NCI-H345 (cell line): ENCODE data around the gene ANTXRL.
"Not testable (repeated sequence)": the region's sequence is repeated elsewhere in the genome, so short reads cannot be mapped to it uniquely, and the experiment has no call there.

Experiments
- DNase-seq: peaks from one replicate; lab custom pipeline; 2025; lab: John Stamatoyannopoulos, UW

Gene ANTXRL

DNA sequence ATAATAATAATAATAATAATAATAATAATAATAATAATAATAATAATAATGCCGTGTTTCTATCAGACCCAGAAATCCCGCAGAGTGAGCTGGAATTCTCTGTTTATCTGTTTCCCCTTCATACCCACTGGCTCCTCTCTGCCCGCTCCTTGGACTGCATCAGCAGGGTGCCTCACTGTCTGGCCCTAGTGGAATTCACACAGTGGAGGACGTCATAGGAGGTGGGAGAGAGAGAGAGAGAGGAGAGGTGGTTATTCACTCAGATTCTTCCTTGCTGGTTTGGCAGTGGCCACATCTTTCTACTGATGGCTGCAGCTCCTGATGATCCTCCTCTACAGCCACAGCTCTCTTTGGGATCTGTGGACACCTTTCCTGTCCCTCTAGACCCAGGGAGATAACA lies 78.7 kb downstream of the ANTXRL start:
- not testable (repeated sequence) for DNase-seq

DNA sequence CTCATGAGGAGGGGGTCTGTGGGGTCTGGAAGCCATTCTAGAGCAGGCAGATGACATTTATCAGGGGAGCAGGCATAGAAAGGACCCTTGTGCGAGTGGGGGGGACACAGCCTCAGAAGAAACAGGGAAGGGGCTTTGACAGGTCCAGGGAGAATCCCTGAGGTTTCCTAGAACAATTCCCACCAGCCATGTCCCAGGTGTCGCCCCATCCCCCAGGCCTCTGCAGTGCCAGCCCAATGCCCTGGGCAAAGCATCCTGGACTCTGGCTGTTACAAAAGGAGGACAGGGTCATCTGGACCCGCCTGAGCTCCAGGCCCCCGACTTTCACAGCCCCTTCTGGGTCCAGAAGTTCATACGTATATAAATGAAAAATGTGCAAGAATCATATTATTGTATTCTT lies 80.4 kb downstream of the ANTXRL start:
- DNase-seq = not testable (repeated sequence)

DNA sequence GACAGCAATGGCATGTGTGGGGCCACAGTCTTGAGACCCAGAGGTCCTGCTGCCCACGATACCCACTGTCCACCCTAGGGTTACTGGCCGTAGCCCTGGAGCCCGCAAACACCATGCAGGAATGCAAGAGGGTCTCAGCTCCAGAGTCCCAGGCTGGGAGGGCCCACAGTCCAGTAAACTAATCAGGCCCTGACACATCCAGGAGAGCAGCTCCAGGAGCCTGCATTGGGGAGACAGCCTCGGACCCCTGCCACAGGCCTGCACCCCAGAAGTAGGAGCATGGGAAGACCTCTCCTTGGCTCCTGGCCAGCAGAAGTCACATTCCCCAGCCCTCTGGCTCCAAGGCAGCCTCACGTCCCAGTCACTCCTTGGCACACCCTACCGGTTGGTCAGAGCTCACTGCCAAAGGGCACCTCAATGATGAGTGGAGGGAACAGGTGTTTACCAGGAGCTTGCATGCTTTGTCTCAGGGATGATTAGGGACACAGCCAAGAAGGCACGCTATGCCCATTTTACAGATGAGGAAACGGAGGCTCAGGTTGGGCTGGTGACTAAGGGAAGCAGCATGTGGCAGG lies 81.0 kb downstream of the ANTXRL start:
- not testable (repeated sequence) for DNase-seq

DNA sequence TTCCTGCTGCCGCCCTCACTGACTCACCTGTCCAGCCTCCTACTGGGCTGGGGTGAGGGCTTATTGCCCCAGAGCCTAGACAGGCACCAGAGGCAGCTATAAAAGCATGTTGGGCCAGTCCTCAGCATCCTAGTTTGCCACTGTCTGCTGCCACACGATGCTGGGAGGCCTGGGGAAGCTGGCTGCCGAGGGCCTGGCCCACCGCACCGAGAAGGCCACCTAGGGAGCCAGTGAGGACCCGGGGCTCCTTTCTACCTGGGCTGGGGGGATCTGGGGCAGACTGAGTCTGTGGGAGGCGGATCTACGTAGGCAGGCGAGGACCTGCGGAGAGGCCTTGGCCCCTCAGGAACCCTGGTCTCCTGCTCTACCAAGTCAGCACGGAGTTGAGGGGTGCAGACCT lies 82.2 kb downstream of the ANTXRL start:
- DNase-seq = not testable (repeated sequence)

DNA sequence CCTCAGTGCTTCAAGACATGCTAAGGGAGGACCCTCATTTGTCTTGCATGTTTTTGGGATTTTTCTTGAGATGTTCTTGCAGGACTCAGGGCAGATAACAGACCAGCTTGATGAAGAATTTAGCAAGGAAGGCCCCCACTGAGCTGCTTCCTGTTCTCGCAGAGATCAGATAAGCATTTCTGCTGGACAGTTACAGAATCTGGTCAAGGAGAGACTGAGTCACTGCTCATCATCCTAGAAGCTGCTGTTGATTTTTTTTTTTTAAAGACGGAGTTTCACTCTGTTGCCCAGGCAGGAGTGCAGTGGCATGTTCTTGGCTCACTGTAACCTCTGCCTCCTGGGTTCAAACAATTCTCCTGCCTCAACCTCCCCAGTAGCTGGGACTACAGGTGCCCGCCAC lies 87.6 kb downstream of the ANTXRL start:
- not testable (repeated sequence) for DNase-seq

DNA sequence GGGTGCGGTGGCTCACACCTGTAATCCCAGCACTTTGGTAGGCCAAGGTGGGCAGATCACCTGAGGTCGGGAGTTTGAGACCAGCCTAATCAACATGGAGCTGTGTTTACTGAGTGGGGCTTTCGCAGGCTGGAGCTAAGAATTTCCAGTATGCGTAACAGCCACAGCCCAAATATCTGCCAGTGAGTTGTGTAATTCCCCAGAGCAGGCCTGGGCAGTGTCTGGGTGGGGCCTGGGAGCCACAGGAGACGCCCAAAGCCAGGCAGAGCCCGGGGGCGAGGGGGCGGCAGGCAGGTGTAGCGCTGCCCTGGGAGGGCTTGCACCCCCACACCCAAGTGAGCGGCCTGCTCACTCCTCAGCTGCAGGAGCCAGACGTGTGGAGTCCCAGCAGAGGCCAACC lies 88.6 kb downstream of the ANTXRL start, which contains the start of gene ANXA8L1:
ANXA8L1 (plus strand) TSS at position 371 of the 400 bp plus-strand sequence. CDS start 76 bp downstream, outside the sequence.
- DNase-seq = not testable (repeated sequence)

DNA sequence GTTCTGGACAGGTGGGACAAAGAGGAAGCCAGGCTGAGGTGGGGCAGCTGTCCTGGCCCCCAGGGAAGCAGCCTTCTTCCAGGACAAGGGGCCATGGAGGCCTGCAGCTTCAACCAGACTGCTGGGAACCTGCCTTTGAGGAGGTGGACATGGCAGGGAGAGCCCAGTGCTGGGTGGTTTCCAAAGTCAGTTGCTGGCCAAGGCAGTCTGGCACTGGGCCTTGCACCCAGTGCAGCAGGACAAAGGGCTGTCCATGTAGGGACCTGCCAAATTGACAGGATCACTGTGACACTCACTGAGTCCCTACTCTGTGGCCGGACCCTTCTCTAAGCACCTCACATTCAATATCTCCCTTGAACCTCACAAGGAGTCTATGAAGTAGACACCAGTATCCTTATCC lies 90.2 kb downstream of the ANTXRL start:
- DNase-seq = not testable (repeated sequence)

DNA sequence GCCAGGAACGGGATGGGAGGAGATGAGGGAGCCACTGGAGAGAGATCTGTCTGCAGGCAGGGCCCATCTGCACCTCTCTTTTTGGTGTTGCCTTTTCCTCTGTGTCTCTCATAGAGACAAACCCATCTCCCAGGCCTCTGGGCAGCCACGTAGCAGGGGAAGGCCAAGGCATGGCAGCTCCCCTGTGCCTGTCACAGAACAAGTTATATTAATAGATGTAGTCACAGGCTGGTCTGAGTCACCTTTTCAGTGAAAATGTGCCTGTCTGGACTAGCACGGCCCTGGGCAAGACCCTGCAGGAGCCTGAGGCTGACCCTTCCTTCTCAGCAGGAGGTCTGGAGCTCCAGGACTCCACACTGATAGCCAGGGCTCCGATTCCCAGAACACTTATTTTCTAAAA lies 90.9 kb downstream of the ANTXRL start:
- DNase-seq = not testable (repeated sequence)

DNA sequence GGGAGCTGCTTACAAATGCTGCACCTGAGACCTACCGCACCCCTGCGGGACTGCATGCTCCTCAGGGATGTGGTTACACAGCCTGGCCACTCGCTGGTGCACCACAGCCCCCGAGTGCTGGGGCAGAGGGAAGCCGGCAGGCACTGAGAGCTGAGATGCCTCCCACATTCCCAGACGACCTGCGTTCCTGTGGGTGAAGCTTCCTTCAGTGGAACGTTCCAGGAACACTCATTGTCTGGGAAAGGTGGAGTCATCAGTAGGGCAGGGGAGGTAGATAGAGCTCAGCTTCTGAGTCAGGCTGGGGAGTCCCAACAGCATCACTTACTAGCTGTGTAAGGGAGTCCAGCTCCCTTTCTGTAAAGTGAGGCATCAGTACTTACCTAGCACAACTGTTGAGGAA lies 91.3 kb downstream of the ANTXRL start:
- not testable (repeated sequence) for DNase-seq

DNA sequence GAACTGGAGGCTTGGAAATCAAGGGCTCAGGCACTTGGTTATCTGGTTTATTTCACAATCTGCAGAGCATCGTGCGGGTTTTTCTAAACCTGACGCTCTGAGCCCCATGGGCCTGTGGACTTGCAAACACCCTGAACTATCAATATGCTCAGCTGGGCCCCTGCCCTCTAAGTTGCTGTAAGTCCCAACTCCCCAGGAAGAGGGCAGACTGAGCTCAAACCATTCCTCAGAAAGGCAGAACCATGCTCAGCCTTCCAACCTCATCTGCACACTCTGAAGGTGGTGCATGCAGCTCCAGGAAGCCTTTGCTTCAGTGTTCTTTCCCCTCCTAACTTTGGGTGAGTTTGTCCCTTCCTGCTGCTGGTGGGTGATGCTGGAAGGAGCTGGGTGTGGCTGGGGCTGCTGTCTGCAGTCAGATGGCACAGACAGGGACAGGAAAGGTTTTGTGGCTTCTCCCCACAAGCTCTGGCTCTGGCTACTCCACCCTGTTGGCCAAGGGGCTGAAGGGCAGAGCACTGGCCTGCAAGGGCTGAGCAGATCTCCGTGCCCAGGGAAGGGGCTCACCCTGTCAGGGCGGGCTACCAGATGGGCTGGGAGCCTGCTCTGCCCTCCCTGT lies 92.5 kb downstream of the ANTXRL start:
- not testable (repeated sequence) for DNase-seq
